HepG2 (cell line): ENCODE results near the gene XPO5. TPM values are rescaled to one million over a fixed set of nuclear protein-coding genes. Genes with fewer than 3 reads are reported as not detected.

Experiments
- GFI1 ChIP-seq: sonication (generic); formaldehyde crosslinking; IDR thresholded peaks from 2 replicates; pipeline ENCODE4 v1.5.0; 2020; ENCODE audit warnings: missing genetic modification reagents, mild to moderate bottlenecking, borderline replicate concordance
- HOMEZ ChIP-seq: IDR thresholded peaks from 2 replicates; pipeline ENCODE4 v1.6.1; 2016; ENCODE audit warnings: low read depth
- HOXA5 ChIP-seq: sonication (generic); formaldehyde crosslinking; IDR thresholded peaks from 2 replicates; pipeline ENCODE4 v1.4.0; 2020; ENCODE audit warnings: missing genetic modification reagents
- NR1H2 ChIP-seq: sonication (generic); formaldehyde crosslinking; IDR thresholded peaks from 2 replicates; pipeline ENCODE4 v1.8.1; 2022; ENCODE audit warnings: low read depth, missing genetic modification reagents, borderline replicate concordance
- NR2F1 ChIP-seq, 2 experiments: fragments of 450-650 bp in 1 of 2; formaldehyde crosslinking in 1 of 2; IDR thresholded peaks; 2 replicates each; pipeline versions ENCODE4 v1.5.0 to v1.6.1; 2016 to 2020; ENCODE audit warnings: mild to moderate bottlenecking in 1 of 2, missing compliant biosample characterization in 1 of 2, missing genetic modification reagents in 1 of 2, moderate library complexity in 1 of 2
- RARG ChIP-seq: sonication (generic); formaldehyde crosslinking; IDR thresholded peaks from 2 replicates; pipeline ENCODE4 v1.4.0; 2020; ENCODE audit warnings: low read depth, mild to moderate bottlenecking, missing genetic modification reagents
- TCF12 ChIP-seq, 2 experiments: fragments of 450-650 bp in 1 of 2; sonication (generic) in 1 of 2; formaldehyde crosslinking in 1 of 2; IDR thresholded peaks; 2 replicates each; pipeline versions ENCODE4 v1.6.1 to v1.8.0; 2017 to 2022; ENCODE audit warnings: antibody characterized with exemption in 1 of 2, mild to moderate bottlenecking in 1 of 2, missing genetic modification reagents in 1 of 2, moderate library complexity in 1 of 2
- THAP11 ChIP-seq: IDR thresholded peaks from 2 replicates; pipeline ENCODE4 v1.6.1; 2016; ENCODE audit warnings: missing biosample characterization, missing genetic modification reagents
- ZHX1 ChIP-seq: sonication (generic); formaldehyde crosslinking; IDR thresholded peaks from 2 replicates; pipeline ENCODE4 v1.8.1; 2022; ENCODE audit warnings: low read depth, mild to moderate bottlenecking, missing genetic modification reagents
- ZNF280D ChIP-seq: sonication (generic); formaldehyde crosslinking; IDR thresholded peaks from 2 replicates; pipeline ENCODE4 v1.5.1; 2020; ENCODE audit warnings: mild to moderate bottlenecking, missing genetic modification reagents
- ZSCAN30 ChIP-seq: sonication (generic); formaldehyde crosslinking; IDR thresholded peaks from 2 replicates; pipeline ENCODE4 v1.5.0; 2020; ENCODE audit warnings: mild to moderate bottlenecking, missing genetic modification reagents
- polyA plus RNA-seq, 8 experiments: library from polyadenylated mRNA; depleted of rRNA in 3 of 8; stranded (reverse) in 7 of 8; unstranded in 1 of 8; fragments of >200 nt; fragmentation: Illumina TruSeq in 4 of 8; extraction: Trizol in 4 of 8; gene quantifications; 2 replicates each; pipeline versions ENCODE4 v1.2.1 to v1.2.3, GENCODE V29; 2011 to 2016; ENCODE audit warnings: low read depth in 4 of 8, missing spikeins in 1 of 8, mixed read lengths in 1 of 8; ENCODE audit not compliant: insufficient read depth in 1 of 8
- total RNA-seq, 5 experiments: library from RNA; depleted of rRNA; stranded (reverse); fragments of >200 nt; fragmentation: Illumina TruSeq; extraction: Trizol; gene quantifications; 2 replicates each; pipeline ENCODE4 v1.2.3, GENCODE V29; 2016; ENCODE audit warnings: low read depth in 1 of 5
- TF ChIP-seq, protein P1 (sequence below): IDR thresholded peaks from 2 replicates; pipeline ENCODE4 v1.6.1; 2012; ENCODE audit warnings: inconsistent platforms
- TF ChIP-seq, protein P2 (sequence below): sonication (generic); formaldehyde crosslinking; IDR thresholded peaks from 2 replicates; pipeline ENCODE4 v1.4.0; 2020; ENCODE audit warnings: missing genetic modification reagents, mild to moderate bottlenecking, borderline replicate concordance
- TF ChIP-seq, protein P3 (sequence below): IDR thresholded peaks from 2 replicates; pipeline ENCODE4 v1.6.1; 2016; ENCODE audit warnings: low read depth, control low read depth

The XPO5 gene
- total and polyA plus RNA-seq, 2 of the 13 experiments (the other 11 are each of a cell fraction or from before 2014, with no cell fraction given), result 52.2 to 68.0 TPM

GRCh38 chr6:43575105-43575771 is 600 bp downstream of the XPO5 start (continued):
- TF ChIP-seq TCF12 (IDR thresholded peaks at IDR 0.05) (no peak), TCF12 (CRISPR knock-in tag; IDR thresholded peaks at IDR 0.05) (no peak), ZHX1 (CRISPR knock-in tag) (no peak), ZSCAN30 (CRISPR knock-in tag) (peak; percentile 80; the same call in 1 of the 2 replicates), THAP11 (CRISPR knock-in tag) (no peak), ZNF280D (CRISPR knock-in tag) (peak; percentile 43; the same call in 1 of the 2 replicates), HOMEZ (CRISPR knock-in tag) (no peak), NR2F1 (CRISPR knock-in tag; IDR thresholded peaks at IDR 0.05) (no peak), HOXA5 (CRISPR knock-in tag) (0 out of 2 replicates have a peak, but pooled peaks have one; percentile 21), NR1H2 (CRISPR knock-in tag) (no peak; the same call in 1 of the 2 replicates), GFI1 (CRISPR knock-in tag) (peak; percentile 64; the same call in 1 of the 2 replicates), RARG (CRISPR knock-in tag) (peak; percentile 42; the same call in 1 of the 2 replicates)
- TF ChIP-seq, protein P1, sequence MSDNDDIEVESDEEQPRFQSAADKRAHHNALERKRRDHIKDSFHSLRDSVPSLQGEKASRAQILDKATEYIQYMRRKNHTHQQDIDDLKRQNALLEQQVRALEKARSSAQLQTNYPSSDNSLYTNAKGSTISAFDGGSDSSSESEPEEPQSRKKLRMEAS, result peak; percentile 33; the same call in 1 of the 2 replicates
- TF ChIP-seq, protein P2, sequence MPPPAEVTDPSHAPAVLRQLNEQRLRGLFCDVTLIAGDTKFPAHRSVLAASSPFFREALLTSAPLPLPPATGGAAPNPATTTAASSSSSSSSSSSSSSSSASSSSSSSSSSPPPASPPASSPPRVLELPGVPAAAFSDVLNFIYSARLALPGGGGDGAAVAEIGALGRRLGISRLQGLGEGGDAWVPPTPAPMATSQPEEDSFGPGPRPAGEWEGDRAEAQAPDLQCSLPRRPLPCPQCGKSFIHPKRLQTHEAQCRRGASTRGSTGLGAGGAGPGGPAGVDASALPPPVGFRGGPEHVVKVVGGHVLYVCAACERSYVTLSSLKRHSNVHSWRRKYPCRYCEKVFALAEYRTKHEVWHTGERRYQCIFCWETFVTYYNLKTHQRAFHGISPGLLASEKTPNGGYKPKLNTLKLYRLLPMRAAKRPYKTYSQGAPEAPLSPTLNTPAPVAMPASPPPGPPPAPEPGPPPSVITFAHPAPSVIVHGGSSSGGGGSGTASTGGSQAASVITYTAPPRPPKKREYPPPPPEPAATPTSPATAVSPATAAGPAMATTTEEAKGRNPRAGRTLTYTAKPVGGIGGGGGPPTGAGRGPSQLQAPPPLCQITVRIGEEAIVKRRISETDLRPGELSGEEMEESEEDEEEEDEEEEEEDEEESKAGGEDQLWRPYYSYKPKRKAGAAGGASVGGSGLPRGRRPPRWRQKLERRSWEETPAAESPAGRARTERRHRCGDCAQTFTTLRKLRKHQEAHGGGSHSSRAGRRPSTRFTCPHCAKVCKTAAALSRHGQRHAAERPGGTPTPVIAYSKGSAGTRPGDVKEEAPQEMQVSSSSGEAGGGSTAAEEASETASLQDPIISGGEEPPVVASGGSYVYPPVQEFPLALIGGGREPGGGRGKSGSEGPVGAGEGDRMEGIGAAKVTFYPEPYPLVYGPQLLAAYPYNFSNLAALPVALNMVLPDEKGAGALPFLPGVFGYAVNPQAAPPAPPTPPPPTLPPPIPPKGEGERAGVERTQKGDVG (CRISPR knock-in tag), result no peak
- TF ChIP-seq, protein P3, sequence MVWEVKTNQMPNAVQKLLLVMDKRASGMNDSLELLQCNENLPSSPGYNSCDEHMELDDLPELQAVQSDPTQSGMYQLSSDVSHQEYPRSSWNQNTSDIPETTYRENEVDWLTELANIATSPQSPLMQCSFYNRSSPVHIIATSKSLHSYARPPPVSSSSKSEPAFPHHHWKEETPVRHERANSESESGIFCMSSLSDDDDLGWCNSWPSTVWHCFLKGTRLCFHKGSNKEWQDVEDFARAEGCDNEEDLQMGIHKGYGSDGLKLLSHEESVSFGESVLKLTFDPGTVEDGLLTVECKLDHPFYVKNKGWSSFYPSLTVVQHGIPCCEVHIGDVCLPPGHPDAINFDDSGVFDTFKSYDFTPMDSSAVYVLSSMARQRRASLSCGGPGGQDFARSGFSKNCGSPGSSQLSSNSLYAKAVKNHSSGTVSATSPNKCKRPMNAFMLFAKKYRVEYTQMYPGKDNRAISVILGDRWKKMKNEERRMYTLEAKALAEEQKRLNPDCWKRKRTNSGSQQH (CRISPR knock-in tag), result peak; percentile 38; the same call in 1 of the 2 replicates
